Activated naive CD4-positive, alpha-beta T cell treated with anti-CD3 and anti-CD28 coated beads for 36 hours (primary cell): ENCODE data around the gene ADAT3. TPM values are rescaled to one million over a fixed set of nuclear protein-coding genes. Genes with fewer than 3 reads are reported as not detected.

Experiments used
- CTCF ChIA-PET: fragments of 350-600 bp; sonication (Branson Sonifier 250); formaldehyde crosslinking; loops from one replicate; lab custom pipeline; 2021; ENCODE audit warnings: antibody characterized with exemption; lab: Charles Lee
- DNase-seq: peaks from one replicate; pipeline ENCODE4 v3.0.0-alpha.2; 2020
- H3K27ac Mint-ChIP-seq: one replicate; pipeline ENCODE4 v1.8.0; 2021; ENCODE audit warnings: mild to moderate bottlenecking, mixed read lengths
- H3K27me3 Mint-ChIP-seq: one replicate; pipeline ENCODE4 v1.8.0; 2021; ENCODE audit warnings: low read depth, mixed read lengths
- H3K36me3 Mint-ChIP-seq: one replicate; pipeline ENCODE4 v1.8.0; 2021; ENCODE audit warnings: low read depth, mixed read lengths
- H3K4me1 Mint-ChIP-seq: one replicate; pipeline ENCODE4 v1.8.0; 2021; ENCODE audit warnings: low read depth, mixed read lengths
- H3K4me3 Mint-ChIP-seq: one replicate; pipeline ENCODE4 v1.8.0; 2021; ENCODE audit warnings: mild to moderate bottlenecking, moderate library complexity, mixed read lengths
- H3K9me3 Mint-ChIP-seq: one replicate; pipeline ENCODE4 v1.8.0; 2021; ENCODE audit warnings: mixed read lengths
- intact Hi-C: fragments of 100-400 bp; cut with micrococcal nuclease; formaldehyde crosslinking; loops from one replicate; pipeline ENCODE4 v1.15.1; 2023
- total RNA-seq, 2 experiments: library from RNA; stranded (reverse); gene quantifications; one replicate each; pipeline ENCODE4 v1.2.3, GENCODE V29; 2021

ADAT3 gene
- total RNA-seq, 2 experiments from 2014 or later: 3.0 to 3.4 TPM

DNA sequence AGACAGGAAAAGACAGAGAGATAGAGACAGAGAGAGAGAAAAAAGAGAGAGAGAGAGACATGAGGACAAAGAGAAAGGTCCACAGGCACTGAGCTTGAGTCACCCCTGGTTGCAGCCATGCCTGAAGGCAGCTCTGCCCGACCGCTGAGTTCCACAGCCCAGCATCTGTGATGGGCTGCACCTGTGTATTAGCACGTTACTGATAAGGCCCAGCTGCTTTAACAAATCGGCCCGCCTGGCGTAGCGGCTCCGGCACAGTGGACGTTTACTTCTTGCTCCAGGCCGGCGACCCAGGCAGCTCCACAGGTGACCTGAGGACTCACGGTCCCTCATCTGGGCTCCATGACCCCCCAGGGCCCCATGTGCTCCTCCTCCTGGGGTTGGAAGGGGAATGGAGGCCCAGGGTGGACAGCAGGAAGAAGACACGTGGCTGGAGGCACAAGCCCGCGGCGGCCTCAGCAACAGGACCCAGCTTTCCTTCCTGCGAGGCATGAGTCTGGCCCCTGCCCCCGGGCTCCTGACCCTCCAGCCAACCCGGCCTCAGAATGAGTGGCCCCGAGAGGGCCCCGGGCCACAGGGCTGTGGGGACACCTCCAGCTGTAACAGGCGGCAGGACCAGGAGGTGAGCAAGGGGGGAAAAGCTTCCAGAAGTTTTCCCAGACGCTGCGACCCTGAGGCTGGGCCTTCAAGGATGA, 31.9 kb downstream of the ADAT3 start:
- H3K4me3 Mint-ChIP-seq: no peak overlapping the region
- CTCF ChIA-PET: interaction anchor here (0.7 to 1.3 kb wide), 2 partner anchors 8 to 9 kb away, joined by 4 read pairs; no protein-coding TSS in a partner anchor
- no peak for DNase-seq
- H3K36me3 Mint-ChIP-seq: peaks cover 2% of the 10 kb centered on the region
- peaks cover 9% of the 10 kb centered on the region for H3K4me1 Mint-ChIP-seq
- no peaks in the 10 kb centered on the region for H3K27me3 Mint-ChIP-seq
- H3K27ac Mint-ChIP-seq: peak overlapping the region; percentile 4
- peaks cover 9% of the 10 kb centered on the region for H3K9me3 Mint-ChIP-seq
- intact Hi-C loops: no loop called here

DNA sequence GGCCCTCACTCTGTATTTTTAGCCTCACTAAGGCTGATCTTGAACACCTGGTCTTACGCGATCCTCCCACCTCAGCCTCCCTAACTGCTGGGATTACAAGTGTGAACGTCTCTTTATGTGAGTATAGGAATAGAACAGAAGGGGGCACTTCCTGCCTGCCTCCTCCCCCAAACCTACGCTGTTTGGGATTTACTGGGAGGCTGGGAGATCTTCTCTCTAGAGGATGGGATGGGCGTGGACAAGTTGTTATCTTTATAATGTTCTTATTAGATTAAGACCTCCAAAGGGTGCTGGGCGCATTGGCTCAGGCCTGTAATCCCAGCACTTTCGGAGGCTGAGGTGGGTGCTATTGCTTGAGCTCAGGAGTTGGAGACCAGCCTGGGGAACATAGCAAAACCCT, 32.9 kb downstream of the ADAT3 start:
- intact Hi-C loops: no loop called here
- peaks cover 14% of the 10 kb centered on the region for H3K4me1 Mint-ChIP-seq
- peaks cover 4% of the 10 kb centered on the region for H3K36me3 Mint-ChIP-seq
- H3K4me3 Mint-ChIP-seq: no peak overlapping the region
- no peak overlapping the region for H3K27ac Mint-ChIP-seq
- H3K27me3 Mint-ChIP-seq: no peaks in the 10 kb centered on the region
- CTCF ChIA-PET: no interaction called here
- DNase-seq: no peak
- peaks cover 4% of the 10 kb centered on the region for H3K9me3 Mint-ChIP-seq

DNA sequence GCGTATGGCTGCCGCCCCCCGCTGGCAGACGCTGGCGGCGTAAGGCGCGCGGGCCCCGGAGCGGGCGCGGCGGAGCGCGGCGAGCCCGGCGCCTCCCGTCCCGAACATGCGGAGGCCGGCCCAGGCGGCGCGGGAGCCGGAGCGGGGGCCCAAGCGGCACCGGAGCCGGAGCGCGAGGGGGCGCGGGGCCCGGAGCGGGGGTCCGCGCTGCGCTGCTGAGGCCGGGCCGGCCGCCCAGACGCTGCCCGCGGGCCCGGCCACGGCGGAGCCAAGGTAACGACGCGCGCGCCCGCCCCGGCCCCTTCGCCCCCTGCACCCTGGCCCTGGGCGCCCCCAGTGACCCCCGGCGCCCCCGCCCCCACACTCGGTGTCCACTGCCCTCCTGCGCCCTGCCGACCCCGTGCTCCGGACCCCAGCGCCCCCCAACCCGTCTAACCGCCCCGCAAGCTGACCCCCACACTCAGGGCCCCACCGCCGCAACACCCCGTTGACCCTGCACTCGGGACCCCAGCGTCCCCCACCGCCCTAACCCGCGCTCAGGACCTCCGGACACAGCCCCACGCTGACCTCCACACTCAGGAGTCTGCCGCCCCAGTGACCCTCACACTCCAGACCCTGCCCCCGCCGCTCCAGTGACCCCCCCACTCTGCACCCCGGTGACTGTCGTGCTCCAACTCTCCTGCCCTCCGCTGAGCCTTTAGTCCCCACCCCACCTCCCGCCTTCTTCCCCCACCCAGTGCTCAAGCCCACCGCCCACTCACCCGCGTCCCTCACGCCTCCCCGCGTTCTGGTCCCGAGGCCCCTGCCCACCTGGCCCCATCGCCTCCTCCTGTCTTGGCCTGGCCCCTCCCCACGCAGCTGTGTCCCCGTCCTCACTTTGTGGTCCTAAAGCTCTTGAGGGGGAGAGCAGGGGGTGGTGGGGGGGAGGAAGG, 36.2 kb downstream of the ADAT3 start, which contains the start of gene CSNK1G2:
Gene CSNK1G2 (plus strand): TSS at position 27 of the 932 bp plus-strand sequence. CDS start 28,601 bp downstream, outside the sequence.
- Mint-ChIP-seq H3K27ac (peak within 1 kb of the TSS; percentile 96), H3K9me3 (no peaks in the 10 kb centered on the region), H3K36me3 (peaks cover 4% of the 10 kb centered on the region), H3K4me1 (peaks cover 31% of the 10 kb centered on the region), H3K4me3 (peak within 1 kb of the TSS; percentile 91), H3K27me3 (no peaks in the 10 kb centered on the region)
- intact Hi-C loops: loop anchor here (1.0 kb wide), 4 partner anchors 12 to 155 kb away; partner anchors contain the start of genes ADAT3, IZUMO4, MOB3A and SCAMP4
- DNase-seq: no peak
- CTCF ChIA-PET: interaction anchor here (1.2 to 2.1 kb wide), 2 partner anchors 13 to 139 kb away, joined by 3 to 10 read pairs; no protein-coding TSS in a partner anchor

DNA sequence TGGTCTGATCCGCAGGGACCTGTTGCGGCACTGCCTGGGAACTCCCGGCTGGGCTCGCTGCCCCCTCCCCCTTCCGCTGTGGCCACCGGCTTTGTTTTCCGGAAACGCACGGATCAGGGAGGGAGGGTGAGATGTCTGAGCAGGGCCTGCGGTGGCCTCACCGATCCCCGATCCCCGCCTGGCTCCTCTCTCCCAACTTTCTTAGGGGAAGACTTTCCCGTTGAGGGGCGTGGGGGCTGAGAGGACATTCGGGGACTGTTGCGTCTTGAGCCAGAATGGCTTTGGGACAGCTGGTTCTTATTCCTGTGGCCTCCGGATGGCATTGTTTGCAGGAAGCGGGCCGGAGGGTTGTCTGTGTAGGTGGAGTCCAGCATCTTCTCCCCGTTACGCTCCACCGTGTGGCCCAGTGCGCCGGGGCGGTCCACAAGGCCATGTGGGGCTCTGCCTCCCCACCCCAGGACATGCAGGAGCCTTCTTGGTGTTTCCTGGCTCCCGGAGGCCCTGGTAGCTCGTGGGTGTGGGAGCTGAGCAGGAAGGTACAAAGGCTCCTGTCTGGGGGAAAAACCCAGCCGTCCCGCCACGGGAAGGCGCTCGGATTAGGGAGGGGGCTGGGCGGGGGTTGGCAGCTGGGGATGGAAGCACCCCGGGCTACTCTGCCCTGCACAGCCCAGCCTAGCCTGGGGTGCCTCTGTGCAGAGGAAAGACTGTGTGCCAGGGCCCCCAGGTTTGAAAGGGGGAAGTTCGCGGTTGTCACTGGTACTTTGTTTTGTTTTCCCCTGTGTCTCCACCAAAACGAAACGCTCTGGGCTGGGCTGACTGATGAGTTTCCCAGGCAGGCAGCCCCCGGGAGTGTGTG, 37.1 kb downstream of the ADAT3 start:
- Mint-ChIP-seq H3K27ac (peak overlapping the region; percentile 92), H3K4me3 (peak overlapping the region; percentile 91), H3K36me3 (peaks cover 4% of the 10 kb centered on the region), H3K9me3 (no peaks in the 10 kb centered on the region), H3K27me3 (no peaks in the 10 kb centered on the region), H3K4me1 (peaks cover 31% of the 10 kb centered on the region)
- DNase-seq: peak; percentile 89
- intact Hi-C loops: loop anchor here (1.0 kb wide), 4 partner anchors 13 to 154 kb away; partner anchors contain the start of genes ADAT3, IZUMO4, MOB3A and SCAMP4
- CTCF ChIA-PET: interaction anchor here (1.2 to 2.1 kb wide), 2 partner anchors 14 to 139 kb away, joined by 3 to 10 read pairs; no protein-coding TSS in a partner anchor

DNA sequence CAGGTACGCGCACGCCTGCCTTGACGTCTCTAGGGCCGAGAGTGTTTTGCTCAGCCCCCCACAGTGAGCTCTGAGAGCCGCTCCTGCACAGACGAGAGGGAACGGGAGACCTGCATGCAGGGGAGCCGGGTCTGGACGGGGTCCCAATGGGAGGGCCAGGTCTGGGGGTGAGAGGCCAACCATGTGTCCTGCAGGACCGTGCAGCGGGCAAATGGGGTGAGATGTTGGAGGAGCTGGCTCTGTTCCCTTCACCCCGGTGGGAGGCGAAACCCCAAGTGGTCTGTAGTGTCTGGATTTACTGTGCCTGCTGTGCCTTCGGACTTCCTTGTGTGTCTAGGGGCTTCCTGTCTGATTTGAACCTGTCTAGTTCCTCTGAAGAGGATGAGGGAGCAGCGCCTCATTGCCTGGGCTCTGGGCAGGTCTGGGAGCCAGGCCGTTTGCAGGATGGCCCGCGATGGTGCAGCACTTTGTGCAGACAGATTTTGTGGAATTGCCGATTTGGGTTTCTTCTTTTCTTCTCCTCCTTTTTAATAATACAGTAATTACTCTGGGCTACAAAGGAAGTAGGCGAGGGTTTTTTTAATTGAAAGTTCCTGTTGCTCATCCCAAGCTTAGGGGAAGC, 37.8 kb downstream of the ADAT3 start:
- H3K4me1 Mint-ChIP-seq: peaks cover 31% of the 10 kb centered on the region
- no peak for DNase-seq
- intact Hi-C loops: loop anchor here (1.0 kb wide), 4 partner anchors 14 to 153 kb away; partner anchors contain the start of genes ADAT3, IZUMO4, MOB3A and SCAMP4
- H3K36me3 Mint-ChIP-seq: peaks cover 4% of the 10 kb centered on the region
- H3K9me3 Mint-ChIP-seq: no peaks in the 10 kb centered on the region
- CTCF ChIA-PET: interaction anchor here (0.6 to 2.1 kb wide), 3 partner anchors 15 to 282 kb away, joined by 3 to 10 read pairs (median 3); no protein-coding TSS in a partner anchor
- H3K27ac Mint-ChIP-seq: peak overlapping the region; percentile 92
- no peaks in the 10 kb centered on the region for H3K27me3 Mint-ChIP-seq
- H3K4me3 Mint-ChIP-seq: peak overlapping the region; percentile 91

DNA sequence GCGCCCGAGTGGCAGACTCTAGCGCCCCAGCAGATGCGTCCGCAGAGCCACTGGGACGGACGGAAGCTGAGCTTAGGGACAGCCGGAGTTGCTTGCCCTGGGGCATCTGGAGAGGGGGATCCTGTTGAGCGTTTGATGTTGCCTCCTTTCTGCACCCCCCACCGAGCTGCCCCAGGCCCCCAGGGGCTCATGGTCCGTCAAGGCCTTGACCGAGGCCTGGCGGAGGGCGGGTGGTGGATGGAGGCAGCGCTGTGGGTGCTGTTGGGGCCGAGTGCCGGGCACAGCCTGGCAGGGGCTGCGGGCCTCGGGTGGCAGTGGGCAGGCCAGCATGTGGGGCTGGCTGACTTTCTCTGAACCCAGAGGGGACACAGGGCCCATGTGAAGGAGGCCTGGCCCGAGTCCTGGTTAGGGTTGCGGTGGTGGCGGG, 38.5 kb downstream of the ADAT3 start:
- peaks cover 34% of the 10 kb centered on the region for H3K4me1 Mint-ChIP-seq
- CTCF ChIA-PET: interaction anchor here (0.6 to 2.1 kb wide), 2 partner anchors 16 to 282 kb away, joined by 3 to 10 read pairs; no protein-coding TSS in a partner anchor
- H3K27me3 Mint-ChIP-seq: no peaks in the 10 kb centered on the region
- H3K4me3 Mint-ChIP-seq: peak overlapping the region; percentile 91
- DNase-seq: no peak
- no peak overlapping the region for H3K27ac Mint-ChIP-seq
- peaks cover 4% of the 10 kb centered on the region for H3K36me3 Mint-ChIP-seq
- intact Hi-C loops: no loop called here
- no peaks in the 10 kb centered on the region for H3K9me3 Mint-ChIP-seq

DNA sequence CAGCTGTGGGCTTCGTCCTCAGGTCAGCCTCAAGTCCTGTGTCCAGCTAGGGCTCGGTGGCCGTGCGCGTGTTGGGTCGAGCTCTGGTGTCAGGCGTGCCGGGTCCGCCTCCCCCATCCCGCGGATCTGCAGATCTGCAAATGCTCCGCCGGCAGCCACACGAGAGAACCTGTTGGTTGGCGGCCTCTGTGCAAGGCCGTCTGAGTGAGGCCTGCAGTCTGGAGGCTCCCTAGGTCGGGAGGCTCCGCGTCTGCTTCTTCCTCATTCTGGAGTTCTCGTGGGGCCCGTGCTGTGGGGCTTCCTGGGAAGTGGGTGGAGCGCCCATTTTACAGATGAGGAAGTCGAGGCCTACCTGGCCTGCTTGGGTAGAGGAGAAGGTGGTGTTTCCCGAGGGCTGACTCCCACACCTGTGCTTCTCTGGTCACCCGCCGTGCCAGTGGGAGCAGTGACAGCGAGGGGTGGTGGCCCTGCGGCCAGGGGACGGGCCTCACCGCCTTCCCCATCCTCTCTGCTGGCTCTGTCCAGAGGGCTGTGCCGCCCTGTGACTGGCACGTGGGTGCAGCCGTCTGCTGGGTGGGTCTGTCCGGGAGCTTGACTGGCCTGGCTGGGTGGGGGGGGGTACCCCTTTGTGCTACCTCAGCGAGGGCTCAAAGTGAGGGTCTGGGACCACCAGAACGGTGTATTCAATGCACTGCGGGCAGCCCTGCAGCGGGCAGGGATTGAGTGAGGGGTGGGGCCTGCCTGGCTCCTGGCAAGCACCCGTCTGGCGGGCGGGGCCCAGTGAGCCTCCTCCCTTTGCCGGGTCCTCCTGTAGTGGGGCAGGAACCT, 39.1 kb downstream of the ADAT3 start:
- no peaks in the 10 kb centered on the region for H3K27me3 Mint-ChIP-seq
- peaks cover 37% of the 10 kb centered on the region for H3K4me1 Mint-ChIP-seq
- CTCF ChIA-PET: interaction anchor here (1.5 kb wide), 1 partner anchor 15 kb away, joined by 5 read pairs; no protein-coding TSS in a partner anchor
- intact Hi-C loops: no loop called here
- H3K36me3 Mint-ChIP-seq: peaks cover 6% of the 10 kb centered on the region
- no peak for DNase-seq
- H3K27ac Mint-ChIP-seq: no peak overlapping the region
- H3K9me3 Mint-ChIP-seq: no peaks in the 10 kb centered on the region
- H3K4me3 Mint-ChIP-seq: peak overlapping the region; percentile 34

- Mint-ChIP-seq H3K4me3 (no peak overlapping the region), H3K27me3 (no peaks in the 10 kb centered on the region), H3K9me3 (no peaks in the 10 kb centered on the region), H3K4me1 (peaks cover 32% of the 10 kb centered on the region), H3K27ac (no peak overlapping the region), H3K36me3 (peaks cover 8% of the 10 kb centered on the region)
- DNase-seq: no peak
- intact Hi-C loops: no loop called here
- CTCF ChIA-PET: interaction anchor here (0.7 to 1.5 kb wide), 4 partner anchors 14 to 57 kb away, joined by 4 to 5 read pairs (median 4); no protein-coding TSS in a partner anchor
Observed at GRCh38 chr19:1944916-1945561, 39.8 kb downstream of the ADAT3 start.

DNA sequence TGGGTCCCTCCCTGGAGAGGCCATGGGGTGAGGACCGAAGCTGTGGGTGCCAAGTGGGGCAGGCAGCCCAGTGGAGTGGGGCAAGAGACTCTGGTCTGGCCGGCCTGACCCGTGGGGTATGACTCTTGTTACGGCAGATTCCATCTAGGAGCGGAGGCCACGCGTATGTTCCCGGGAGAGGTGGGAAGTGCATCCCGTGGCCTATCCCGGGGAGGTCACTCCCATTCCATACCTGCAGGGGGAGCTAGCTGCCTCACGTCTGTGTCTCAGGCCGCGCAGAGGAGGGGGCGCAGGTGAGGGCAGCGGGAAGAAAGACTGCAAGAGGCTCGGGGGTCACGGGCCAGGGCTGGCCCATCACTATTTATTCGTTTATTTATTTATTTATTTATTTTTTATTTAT, 40.7 kb downstream of the ADAT3 start:
- Mint-ChIP-seq H3K27me3 (no peaks in the 10 kb centered on the region), H3K4me3 (no peak overlapping the region), H3K36me3 (peaks cover 8% of the 10 kb centered on the region), H3K27ac (peak overlapping the region; percentile 16), H3K9me3 (no peaks in the 10 kb centered on the region), H3K4me1 (peaks cover 36% of the 10 kb centered on the region)
- intact Hi-C loops: no loop called here
- peak; percentile 52 for DNase-seq
- CTCF ChIA-PET: interaction anchor here (0.5 to 1.5 kb wide), 8 partner anchors 11 to 149 kb away, joined by 3 to 7 read pairs (median 4); no protein-coding TSS in a partner anchor
